ENCODE data around the gene PPP2R3B.

DNA sequence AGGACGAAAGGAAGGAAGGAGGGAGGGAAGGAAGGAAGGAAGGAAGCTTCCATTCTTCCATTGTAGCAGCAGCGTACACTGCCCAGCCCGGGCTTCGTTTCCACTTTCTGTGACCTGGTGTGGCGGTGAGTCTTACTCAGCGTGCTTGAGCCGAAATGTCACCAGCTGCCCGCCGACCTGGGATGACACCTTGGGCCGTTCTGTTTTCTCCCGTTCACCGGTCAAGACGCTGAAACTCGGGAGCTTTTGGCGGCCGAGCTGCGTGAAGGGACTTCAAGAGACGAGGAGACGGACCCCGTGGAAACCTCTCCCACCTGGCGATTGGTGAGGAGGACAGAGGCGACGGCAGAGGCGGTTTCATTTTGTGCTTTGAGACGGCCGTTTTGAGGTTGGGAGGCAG is 47.1 kb upstream of the PPP2R3B start:
- TF ChIP-seq, protein P1, sequence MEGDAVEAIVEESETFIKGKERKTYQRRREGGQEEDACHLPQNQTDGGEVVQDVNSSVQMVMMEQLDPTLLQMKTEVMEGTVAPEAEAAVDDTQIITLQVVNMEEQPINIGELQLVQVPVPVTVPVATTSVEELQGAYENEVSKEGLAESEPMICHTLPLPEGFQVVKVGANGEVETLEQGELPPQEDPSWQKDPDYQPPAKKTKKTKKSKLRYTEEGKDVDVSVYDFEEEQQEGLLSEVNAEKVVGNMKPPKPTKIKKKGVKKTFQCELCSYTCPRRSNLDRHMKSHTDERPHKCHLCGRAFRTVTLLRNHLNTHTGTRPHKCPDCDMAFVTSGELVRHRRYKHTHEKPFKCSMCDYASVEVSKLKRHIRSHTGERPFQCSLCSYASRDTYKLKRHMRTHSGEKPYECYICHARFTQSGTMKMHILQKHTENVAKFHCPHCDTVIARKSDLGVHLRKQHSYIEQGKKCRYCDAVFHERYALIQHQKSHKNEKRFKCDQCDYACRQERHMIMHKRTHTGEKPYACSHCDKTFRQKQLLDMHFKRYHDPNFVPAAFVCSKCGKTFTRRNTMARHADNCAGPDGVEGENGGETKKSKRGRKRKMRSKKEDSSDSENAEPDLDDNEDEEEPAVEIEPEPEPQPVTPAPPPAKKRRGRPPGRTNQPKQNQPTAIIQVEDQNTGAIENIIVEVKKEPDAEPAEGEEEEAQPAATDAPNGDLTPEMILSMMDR (IDR thresholded peaks at IDR 0.05) = no peak
- TF ChIP-seq POLR2A (IDR thresholded peaks at IDR 0.05) = no peak

Data from right lobe of liver (tissue), 4 donors.